ENCODE data around the gene BRD7.

Gene BRD7

GRCh38 chr16:50340578-50340977, 28.2 kb downstream of the BRD7 start:
- H3K9ac ChIP-seq = no peak overlapping the region
- no peaks in the 10 kb centered on the region for H3K36me3 ChIP-seq (ENCODE audit: control insufficient read depth, insufficient read depth, low read length)
- H3K4me2 ChIP-seq (ENCODE audit: low read length) = no peak overlapping the region
- H3K27me3 ChIP-seq (ENCODE audit: control insufficient read depth, insufficient read depth, low read length) = no peaks in the 10 kb centered on the region
- no peak overlapping the region for H3K4me3 ChIP-seq (ENCODE audit: low read depth, low read length)
- no peak for TF ChIP-seq CTCF (IDR thresholded peaks at IDR 0.05)
- no peak overlapping the region for H2AFZ ChIP-seq
- no peaks in the 10 kb centered on the region for H3K9me3 ChIP-seq (ENCODE audit: control insufficient read depth, low read length)
- H3K27ac ChIP-seq = no peak overlapping the region
- H3K79me2 ChIP-seq = no peaks in the 10 kb centered on the region
- no peaks in the 10 kb centered on the region for H3K4me1 ChIP-seq

GRCh38 chr16:50338371-50339231, 30.2 kb downstream of the BRD7 start:
- no peaks in the 10 kb centered on the region for H3K36me3 ChIP-seq (ENCODE audit: control insufficient read depth, insufficient read depth, low read length)

GRCh38 chr16:50336884-50337283, 31.9 kb downstream of the BRD7 start:
- TF ChIP-seq CTCF (IDR thresholded peaks at IDR 0.05) = no peak
- no peak overlapping the region for H2AFZ ChIP-seq
- no peak overlapping the region for H3K27ac ChIP-seq
- H3K4me3 ChIP-seq (ENCODE audit: low read depth, low read length) = no peak overlapping the region
- H3K4me1 ChIP-seq = no peaks in the 10 kb centered on the region
- H3K9me3 ChIP-seq (ENCODE audit: control insufficient read depth, low read length) = no peaks in the 10 kb centered on the region
- H3K4me2 ChIP-seq (ENCODE audit: low read length) = no peak overlapping the region
- H3K9ac ChIP-seq = no peak overlapping the region
- H3K27me3 ChIP-seq (ENCODE audit: control insufficient read depth, insufficient read depth, low read length) = no peaks in the 10 kb centered on the region
- no peaks in the 10 kb centered on the region for H3K79me2 ChIP-seq
- H3K36me3 ChIP-seq (ENCODE audit: control insufficient read depth, insufficient read depth, low read length) = no peaks in the 10 kb centered on the region

More at GRCh38 chr16:50338371-50339231, 30.2 kb downstream of the BRD7 start:
- H3K27ac ChIP-seq = no peak overlapping the region
- no peak overlapping the region for H2AFZ ChIP-seq
- H3K4me2 ChIP-seq (ENCODE audit: low read length) = no peak overlapping the region
- H3K9me3 ChIP-seq (ENCODE audit: control insufficient read depth, low read length) = no peaks in the 10 kb centered on the region
- H3K27me3 ChIP-seq (ENCODE audit: control insufficient read depth, insufficient read depth, low read length) = no peaks in the 10 kb centered on the region
- H3K4me1 ChIP-seq = no peaks in the 10 kb centered on the region
- no peak overlapping the region for H3K9ac ChIP-seq
- H3K4me3 ChIP-seq (ENCODE audit: low read depth, low read length) = no peak overlapping the region
- no peaks in the 10 kb centered on the region for H3K79me2 ChIP-seq
- TF ChIP-seq CTCF (IDR thresholded peaks at IDR 0.05) = no peak

GRCh38 chr16:50335196-50335958, 33.4 kb downstream of the BRD7 start:
- H3K36me3 ChIP-seq (ENCODE audit: control insufficient read depth, insufficient read depth, low read length) = no peaks in the 10 kb centered on the region
- no peak for TF ChIP-seq CTCF (IDR thresholded peaks at IDR 0.05)
- H3K79me2 ChIP-seq = no peaks in the 10 kb centered on the region
- H3K27ac ChIP-seq = no peak overlapping the region
- H3K4me3 ChIP-seq (ENCODE audit: low read depth, low read length) = no peak overlapping the region
- H3K4me2 ChIP-seq (ENCODE audit: low read length) = no peak overlapping the region
- no peak overlapping the region for H3K9ac ChIP-seq
- no peaks in the 10 kb centered on the region for H3K9me3 ChIP-seq (ENCODE audit: control insufficient read depth, low read length)
- H3K4me1 ChIP-seq = no peaks in the 10 kb centered on the region
- no peak overlapping the region for H2AFZ ChIP-seq
- H3K27me3 ChIP-seq (ENCODE audit: control insufficient read depth, insufficient read depth, low read length) = no peaks in the 10 kb centered on the region
